T1000 (cell line): ENCODE data around the gene NEK11.
A peak's percentile ranks its signal among the peaks of the same experiment; 100 is the strongest.
"Not testable (repeated sequence)": the region's sequence is repeated elsewhere in the genome, so short reads cannot be mapped to it uniquely, and the experiment has no call there.

ENCODE experiments used
- DNase-seq: peaks from one replicate; lab custom pipeline; 2025; ENCODE audit warnings: mixed read lengths; lab: John Stamatoyannopoulos, UW

Gene NEK11

DNA sequence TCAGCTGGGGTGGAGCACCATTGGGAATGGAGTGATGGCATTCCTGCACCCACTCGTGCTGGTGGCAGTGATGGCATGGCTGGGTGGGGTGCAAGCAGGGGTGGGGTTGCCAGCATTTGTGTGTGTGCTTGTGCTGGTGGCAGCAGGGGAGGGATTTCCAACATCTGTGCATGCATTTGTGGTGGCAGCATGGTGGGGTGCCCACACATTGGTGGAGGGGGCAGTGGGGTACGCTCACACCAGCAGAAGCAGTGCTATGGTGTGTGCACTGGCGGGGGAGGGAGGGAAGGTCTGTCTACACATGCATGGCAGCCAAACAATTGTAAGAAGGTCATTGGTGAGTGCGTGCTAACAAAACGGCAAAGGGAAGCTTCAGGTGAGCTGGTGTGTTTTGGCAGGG is 278.2 kb downstream of the NEK11 start:
- no peak for DNase-seq

DNA sequence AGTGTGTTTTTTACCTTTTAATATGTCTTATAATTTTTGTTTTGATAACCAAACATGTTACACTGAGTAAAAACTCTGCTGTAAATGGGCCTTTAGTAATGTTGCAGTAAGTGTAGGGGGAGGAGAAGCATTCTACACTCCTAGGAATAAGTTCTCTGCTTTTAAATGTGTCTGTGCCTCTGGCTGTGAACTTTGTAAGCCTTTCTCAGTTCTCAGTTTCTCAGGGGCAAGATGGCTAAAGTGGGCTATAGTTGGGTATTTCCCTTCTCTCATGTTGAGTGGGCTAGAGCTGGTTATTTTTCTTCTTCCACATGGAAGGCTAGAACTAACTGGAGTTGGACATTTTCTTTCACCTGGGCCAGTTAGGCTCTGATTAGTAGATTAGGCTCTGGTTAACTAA is 279.6 kb downstream of the NEK11 start:
- no peak for DNase-seq

DNA sequence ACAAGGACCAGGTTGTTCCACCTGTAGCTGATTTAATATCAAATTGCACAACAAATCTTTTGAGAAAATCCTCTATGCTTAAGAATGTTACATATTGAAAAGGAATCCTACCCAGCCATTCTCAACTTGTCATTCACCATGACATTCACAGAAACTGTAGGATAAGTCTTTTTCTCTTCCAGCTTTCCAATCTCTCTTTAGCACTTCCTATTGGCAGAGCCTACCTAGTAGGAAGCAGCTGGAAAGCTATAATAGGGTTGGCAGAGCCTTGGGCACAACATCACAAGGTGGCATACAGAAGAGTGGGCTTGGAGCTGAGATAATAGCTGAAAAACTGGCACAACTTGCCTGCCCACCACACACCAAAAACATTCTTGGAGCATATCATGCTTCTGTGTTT is 287.6 kb downstream of the NEK11 start:
- DNase-seq = no peak

DNA sequence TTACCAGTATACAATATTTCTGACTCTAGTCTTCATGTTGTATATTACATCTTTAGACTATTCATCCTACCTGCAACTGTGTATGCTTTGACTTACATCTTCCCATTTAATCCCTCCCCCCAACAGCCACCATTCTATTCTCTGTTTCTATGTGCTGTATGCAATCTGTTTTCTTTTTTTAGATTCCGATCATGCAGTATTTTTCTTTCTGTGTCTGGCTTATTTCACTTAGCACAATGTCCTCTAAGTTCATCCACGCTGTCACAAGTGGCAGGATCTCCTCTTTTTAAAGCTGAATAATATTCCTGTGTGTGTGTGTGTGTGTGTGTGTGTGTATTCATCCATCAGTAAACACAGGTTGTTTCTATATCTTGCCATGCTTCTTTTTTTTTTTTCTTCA is 288.5 kb downstream of the NEK11 start:
- no peak for DNase-seq

DNA sequence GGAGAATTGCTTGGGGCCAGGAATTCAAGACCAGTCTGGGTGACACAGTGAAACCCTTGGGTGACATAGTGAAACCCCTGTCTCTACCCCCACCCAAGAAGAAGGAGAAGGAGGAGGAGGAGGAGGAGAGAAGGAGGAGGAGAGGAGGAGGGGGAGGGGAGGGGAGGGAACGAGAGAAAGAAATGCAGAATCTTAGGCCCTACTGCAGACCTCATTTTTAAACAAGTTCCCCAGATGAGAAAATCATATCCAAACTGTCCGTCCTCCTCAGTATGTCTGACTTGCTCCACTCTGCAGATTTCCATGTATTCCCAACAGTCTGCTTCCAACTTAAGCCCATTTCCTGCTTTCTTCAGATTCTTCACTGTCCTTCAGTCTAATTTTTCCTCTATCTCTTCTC is 291.0 kb downstream of the NEK11 start:
- no peak for DNase-seq

DNA sequence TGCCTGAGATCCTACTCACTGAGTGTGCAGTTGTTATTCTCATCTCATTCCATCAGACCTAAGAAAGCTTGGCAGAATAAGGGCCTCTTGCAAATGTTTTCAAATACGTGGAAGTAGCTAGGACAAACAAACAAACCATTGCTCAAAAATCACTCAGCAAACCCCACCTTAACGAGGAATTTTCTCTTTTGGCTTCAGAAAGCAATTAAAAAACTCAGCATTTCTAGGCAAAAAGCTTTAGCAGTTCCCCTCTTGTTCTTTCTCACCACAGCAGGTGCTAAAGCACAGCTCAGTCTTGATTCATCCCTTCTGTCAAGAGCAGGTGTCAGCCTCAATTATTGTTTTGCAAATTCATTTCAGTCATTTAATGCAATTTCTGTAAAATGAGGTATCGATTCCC is 296.3 kb downstream of the NEK11 start:
- no peak for DNase-seq

DNA sequence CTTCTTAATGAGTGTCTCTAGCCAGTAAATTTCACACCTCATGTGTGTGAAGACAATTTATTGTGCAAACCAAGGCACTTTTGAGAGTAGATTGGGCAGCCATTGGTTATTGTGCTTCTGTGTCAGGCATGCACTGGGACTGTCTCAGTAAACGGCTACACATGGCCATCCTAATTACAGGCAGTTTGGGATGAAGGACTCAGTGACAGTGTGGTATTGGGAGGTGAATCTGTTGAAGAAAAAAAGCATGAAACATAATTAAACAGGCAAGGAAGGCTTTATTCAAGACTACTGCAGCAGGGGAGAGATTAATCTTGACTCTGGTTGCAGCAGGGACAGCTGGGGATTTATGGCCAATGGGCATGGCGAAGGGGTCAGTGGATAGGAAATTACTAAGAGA is 297.1 kb downstream of the NEK11 start:
- DNase-seq = no peak

DNA sequence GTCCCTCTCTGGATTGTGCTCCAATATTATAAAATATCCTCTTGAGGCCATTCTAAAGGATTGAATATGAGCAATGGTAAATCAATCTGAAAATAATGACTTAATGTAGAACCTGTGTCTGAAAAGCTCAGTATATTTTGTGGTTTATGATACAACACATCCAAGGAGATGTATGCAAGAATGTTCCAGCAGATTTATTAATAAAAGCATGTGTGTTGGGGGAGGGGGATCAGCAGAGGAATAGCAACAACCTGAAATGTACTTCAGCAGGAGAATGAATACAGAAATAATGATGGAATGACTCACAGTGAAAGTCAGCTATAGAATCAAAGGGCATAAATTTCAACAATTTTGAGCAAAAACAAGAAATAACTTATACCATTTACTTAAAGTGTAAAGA is 298.2 kb downstream of the NEK11 start:
- no peak for DNase-seq

DNA sequence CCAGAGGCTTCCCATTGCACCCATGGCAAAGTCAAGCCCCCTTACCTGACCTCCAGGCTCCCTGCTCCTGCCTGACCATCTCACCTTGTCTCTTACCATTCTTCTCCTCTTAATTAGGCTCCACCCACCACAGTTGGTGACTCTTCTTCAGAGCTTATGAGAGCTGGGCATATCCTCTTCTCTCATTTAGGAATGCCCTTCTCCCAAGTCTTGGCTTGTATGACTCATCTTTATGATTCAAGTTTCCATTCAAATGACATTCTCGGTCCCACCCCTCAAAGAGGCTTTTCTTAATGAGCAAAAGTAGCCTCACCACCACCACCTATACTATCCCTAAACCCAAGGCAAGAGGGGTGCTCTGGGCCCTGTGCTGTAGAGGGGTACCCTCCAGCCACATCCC is 299.6 kb downstream of the NEK11 start:
- no peak for DNase-seq

DNA sequence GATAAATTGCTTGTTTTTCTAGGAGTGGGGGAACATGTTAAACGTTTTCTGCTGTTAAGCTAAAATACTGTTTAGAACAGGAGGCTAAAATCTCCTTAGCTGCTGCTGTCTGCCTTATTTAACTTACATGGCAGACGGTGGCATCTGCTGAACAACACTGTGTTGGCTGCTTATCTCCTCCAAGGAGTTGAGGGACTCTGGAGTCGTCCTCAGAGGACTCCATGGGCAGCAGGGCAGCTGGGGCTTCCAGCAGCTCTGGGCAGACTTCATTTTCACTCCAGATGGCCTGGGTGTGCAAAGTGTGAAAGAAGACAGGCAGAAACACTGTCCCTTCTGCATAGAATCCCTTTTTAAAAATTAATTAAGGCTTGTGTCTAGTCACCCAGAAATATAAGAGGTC is 302.0 kb downstream of the NEK11 start:
- DNase-seq = no peak

DNA sequence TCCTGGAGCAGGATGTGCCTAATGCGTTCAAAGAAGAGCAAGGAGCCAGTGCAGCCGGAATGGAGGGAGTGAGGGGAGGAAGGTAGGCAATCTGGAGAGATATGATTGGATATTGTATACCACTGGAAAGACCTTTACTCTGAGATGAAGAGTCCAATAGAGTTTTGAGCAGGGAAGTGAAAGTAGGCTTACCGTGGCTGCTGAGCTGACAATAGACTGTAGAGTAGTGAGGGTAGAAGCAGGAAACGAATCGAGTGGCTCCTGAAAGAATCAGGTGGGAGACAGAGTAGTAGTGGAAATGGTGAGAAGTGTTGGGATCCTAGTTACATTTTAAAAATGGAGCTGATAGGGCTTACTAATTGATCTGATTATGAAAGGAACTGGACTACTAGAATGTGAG is 303.1 kb downstream of the NEK11 start:
- DNase-seq = no peak

DNA sequence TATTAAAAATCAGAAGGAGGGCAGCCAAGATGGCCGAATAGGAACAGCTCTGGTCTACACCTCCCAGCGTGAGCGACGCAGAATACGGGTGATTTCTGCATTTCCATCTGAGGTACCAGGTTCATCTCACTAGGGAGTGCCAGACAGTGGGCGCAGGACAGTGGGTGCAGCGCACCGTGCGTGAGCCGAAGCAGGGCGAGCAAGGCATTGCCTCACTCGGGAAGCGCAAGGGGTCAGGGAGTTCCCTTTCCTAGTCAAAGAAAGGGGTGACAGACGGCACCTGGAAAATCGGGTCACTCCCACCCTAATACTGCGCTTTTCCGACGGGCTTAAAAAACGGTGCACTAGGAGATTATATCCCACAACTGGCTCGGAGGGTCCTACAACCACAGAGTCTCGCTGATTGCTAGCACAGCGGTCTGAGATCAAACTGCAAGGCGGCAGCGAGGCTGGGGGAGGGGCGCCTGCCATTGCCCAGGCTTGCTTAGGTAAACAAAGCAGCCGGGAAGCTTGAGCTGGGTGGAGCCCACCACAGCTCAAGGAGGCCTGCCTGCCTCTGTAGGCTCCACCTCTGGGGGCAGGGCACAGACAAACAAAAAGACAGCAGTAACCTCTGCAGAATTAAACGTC is 304.9 kb downstream of the NEK11 start:
- DNase-seq = not testable (repeated sequence)

DNA sequence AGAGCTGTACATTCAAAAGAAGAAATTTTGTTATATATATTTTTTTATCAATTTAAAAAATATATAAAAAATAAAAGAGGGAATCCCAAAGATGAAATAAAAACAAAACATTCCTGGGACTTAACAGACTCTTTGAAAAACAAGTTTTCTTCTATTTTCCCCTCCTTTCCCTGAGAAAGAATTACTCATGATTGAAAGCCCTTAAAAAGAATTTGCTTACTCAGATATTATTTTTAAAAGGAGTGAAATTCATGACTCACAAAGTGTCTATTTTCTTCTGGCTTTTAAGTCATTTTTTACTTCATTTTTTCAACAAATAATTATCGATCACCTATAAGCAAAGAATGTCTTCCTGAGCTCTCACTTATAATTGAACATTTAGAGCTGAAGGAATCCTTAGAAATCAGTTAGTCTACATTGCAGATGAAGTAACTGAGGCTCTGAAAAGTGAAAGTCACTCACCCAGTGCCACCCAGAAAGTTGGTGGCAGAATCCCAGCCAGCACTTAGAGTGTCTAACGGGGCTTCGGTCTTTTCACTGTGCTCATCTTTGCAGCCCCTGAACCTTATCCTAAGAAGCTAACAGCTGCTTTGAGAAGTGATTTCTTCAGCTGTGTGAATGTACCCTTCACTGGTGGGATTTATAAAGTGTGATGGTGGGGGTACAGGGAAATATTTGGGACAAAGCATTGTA is 312.4 kb downstream of the NEK11 start:
- no peak for DNase-seq

DNA sequence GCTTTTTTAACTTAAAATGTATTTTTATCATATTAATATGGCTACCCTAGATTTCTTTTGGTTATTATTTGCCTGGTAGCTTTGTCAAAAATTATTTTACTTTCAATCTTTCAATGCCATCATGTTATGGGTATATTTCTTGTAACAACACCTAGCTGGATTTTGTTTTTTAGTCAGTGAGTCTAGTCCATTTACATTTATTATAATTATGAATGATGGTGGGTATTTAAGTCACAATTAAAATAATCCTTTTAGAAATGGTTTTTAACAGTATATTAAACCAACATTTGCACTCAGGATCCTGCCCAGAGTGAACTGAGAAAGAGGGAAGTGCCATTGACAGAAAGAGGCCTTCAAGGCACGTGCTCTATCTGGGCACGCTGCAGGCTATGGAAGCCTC is 315.1 kb downstream of the NEK11 start:
- no peak for DNase-seq

DNA sequence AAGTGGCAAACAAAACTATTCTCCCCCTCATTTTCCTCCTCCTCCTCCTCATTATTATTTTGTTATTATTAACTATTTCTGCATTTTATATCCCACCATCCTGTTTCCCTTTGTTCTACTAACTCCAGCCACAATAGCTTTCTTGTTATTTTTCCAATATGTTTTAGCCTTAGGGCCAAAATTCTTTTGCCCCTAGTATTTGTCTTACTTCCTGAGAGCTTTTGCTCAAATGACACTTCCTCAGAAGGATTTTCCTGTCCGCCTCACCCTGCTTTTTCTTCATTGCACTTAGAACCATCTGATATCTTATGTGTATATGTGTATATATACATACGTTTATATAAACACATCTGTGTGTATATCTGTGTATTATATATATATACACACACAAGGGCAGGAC is 322.2 kb downstream of the NEK11 start:
- no peak for DNase-seq

DNA sequence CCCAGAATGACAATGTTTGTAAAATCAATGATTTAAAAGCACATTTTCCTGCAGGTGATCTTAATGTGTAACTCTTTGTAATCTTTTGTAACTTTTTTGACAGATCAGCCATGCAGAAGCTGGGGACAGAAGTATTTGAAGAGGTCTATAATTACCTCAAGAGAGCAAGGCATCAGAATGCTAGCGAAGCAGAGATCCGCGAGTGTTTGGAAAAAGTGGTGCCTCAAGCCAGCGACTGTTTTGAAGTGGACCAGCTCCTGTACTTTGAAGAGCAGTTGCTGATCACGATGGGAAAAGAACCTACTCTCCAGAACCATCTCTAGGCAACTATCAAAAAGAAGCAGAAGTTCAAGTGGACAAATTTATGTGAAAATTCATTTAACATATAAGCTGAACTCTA is 322.8 kb downstream of the NEK11 start:
- no peak for DNase-seq

DNA sequence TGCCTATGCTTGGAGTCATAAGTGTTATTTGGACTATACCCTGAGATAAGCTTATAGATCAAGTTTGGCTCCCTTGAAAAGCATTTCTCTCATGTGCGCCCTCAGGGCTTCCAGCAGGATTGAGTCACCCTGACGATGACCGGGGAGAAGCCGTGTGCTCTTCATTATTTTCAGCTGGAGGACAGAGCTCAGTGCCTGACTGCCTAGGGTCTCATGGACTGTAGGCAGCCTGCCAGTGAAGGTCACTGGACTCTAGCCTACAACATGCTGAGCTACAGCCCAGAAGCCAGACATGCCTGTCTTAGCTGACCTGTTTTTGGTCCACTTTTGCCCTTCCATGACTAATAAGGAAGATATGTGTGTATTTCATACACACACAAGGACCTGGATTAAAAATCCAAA is 323.3 kb downstream of the NEK11 start:
- DNase-seq = peak; percentile 42

DNA sequence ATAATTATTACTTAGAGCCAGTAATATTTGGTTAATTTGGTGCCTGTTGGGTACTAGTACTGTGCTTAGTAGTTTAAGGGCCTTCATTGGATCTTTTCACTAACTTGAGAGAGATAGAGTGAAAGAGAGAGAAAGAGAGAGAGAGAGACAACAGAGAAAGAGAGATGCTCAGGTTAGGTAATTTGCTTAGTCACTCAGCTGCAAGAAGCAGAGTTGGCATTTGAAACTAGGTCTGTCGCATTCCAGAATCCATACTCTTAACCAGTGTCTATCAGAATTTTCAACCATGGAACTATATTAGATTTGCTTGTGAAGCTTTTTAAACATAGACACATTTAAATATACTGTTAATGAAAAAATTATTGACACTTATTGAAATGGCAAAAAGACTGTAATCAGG is 323.8 kb downstream of the NEK11 start:
- DNase-seq = no peak

DNA sequence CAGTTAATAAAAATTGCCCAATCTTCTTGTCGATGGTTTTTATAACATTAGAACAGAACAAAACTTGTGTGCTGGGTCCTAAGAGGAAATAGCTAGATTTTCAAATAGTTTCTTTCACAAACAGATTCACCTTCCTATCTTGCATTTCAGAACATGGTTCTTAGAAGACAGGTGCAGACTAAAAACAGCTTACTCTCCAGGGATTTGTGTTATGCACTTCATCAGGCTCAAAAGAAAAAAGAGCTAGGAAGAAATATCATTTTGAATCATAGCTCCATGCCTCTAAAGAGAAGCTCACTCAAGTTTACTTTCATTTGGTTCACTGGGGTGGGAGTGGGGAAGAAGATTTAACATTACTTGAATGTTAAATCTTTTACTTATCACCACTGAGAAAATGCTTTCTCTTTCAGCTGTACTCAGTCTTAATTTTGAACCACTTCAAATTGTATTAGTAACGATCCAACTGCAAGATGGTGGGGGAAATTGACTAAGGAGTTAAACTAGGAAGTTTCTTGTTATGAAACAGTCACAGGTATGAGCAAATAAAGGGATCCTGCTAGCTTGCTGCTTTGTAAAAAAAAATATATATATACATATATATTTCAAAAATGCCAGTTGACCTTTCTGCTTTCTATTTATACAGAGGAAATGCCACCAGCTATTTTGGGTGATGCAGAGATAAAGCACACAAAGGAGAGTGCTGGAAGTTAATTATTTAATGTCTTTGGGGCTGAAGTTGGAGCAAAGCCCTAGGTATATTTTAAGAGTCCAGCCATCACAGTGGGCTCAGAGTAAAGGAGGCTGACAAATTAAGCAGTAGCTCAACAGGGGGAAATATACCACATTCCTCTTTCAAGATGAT is 326.6 kb downstream of the NEK11 start:
- DNase-seq = no peak

DNA sequence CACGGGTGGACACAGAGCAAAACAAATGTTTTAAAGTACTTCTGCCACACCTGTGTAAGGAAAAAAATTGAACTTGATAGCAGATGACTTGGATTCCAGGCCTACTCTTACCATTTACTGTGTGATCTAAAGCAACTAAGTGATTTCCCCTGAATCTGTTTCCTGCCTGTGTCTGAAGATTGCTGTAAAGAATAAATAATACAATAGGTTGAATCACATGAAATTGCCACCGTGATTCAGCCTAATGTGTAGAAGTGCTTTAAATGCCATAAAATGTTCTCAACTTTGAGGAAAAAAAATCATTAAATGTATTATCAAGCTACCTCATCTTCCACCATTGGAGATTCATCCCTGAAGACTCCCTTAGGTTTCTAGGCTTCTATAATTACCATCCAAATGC is 327.3 kb downstream of the NEK11 start:
- no peak for DNase-seq

DNA sequence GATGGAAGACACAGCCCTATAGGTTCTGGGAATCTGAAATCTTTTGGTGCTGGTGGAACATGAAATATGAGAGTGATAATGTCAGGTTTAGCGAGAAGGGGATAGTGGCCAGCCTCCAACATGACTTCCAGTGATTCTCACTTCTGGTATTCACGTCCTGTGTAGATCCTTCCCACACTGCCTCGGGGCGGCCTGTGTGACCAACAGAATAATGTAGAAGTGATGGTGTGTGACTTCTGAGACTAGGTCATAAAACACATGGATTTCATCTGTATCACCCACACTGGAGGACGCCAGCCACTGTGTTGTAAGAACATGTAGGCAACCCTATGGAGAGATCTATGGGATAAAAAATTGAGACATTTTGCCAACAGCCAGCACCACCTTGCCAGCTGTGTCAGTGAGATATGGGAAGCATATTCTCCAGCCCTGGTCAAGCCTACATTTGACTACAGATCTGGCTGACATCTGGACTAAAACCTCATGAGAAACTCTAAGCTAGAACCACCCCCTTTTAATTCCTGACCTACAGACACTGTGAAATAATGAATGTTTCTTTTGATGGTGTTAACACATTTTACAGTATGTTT is 329.4 kb downstream of the NEK11 start:
- peak; percentile 24 for DNase-seq

DNA sequence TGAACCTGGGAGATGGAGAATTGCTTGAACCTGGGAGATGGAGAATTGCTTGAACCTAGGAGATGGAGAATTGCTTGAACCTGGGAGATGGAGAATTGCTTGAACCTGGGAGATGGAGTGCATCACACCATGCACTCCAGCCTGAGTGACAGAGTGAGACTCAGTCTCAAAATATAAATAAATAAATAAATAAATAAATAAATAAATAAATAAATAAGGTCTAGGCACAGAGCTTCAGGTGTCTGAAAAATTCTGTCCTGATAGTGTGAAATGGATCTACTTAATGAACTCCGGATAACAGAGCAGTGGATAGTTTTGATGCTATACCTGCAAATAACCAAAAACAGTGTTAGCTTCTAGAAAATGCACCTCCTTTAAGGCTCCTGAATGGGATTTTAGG is 330.6 kb downstream of the NEK11 start:
- no peak for DNase-seq
